Uterus (tissue), 2 donors: ENCODE measurements around the gene DPH5.

Source experiments
- POLR2A ChIP-seq, 2 donors: fragments of 450-650 bp; IDR thresholded peaks; one replicate each; pipeline ENCODE4 v1.6.1; 2016; ENCODE audit warnings: antibody characterized with exemption in 2 of 2, mild to moderate bottlenecking in 1 of 2, moderate library complexity in 1 of 2
- TF ChIP-seq, protein P1 (sequence below), 4 experiments: fragments of 200-600 bp in 2 of 4; fragments of 450-650 bp in 2 of 4; sonication (generic) in 2 of 4; IDR thresholded peaks; one replicate each; pipeline ENCODE4 v1.5.1; 2016 to 2019; ENCODE audit warnings: antibody characterized with exemption in 4 of 4, mild to moderate bottlenecking in 2 of 4, moderate library complexity in 1 of 4

DNA sequence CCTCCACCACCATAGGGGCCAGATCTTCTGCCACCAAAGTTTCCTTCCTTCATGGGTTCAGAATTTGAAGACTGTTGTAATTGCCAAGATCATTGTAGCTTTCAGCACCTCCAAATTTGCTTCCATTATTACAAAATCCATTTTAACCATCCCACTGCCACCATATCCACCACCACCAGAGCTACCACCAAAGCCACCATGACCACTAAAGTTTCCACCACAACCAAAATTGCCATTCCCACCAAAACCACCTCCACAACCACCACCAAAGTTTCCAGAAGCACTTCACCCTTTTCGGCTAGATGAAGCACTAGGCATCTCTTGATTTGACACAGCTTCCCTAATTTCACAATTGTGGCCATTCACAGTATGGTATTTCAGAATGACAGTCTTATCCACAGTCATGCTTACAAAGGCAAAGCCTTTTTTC, 84.5 kb downstream of the DPH5 start:
- TF ChIP-seq POLR2A (IDR thresholded peaks at IDR 0.05) = no peak
- TF ChIP-seq, protein P1, sequence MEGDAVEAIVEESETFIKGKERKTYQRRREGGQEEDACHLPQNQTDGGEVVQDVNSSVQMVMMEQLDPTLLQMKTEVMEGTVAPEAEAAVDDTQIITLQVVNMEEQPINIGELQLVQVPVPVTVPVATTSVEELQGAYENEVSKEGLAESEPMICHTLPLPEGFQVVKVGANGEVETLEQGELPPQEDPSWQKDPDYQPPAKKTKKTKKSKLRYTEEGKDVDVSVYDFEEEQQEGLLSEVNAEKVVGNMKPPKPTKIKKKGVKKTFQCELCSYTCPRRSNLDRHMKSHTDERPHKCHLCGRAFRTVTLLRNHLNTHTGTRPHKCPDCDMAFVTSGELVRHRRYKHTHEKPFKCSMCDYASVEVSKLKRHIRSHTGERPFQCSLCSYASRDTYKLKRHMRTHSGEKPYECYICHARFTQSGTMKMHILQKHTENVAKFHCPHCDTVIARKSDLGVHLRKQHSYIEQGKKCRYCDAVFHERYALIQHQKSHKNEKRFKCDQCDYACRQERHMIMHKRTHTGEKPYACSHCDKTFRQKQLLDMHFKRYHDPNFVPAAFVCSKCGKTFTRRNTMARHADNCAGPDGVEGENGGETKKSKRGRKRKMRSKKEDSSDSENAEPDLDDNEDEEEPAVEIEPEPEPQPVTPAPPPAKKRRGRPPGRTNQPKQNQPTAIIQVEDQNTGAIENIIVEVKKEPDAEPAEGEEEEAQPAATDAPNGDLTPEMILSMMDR (IDR thresholded peaks at IDR 0.05) = no peak
